Neural cell (in vitro differentiated cells): ENCODE data around the gene FECH. TPM values are rescaled to one million over a fixed set of nuclear protein-coding genes. Genes with fewer than 3 reads are reported as not detected.

Experiments
- H2AFZ ChIP-seq: fragments of 200-600, 300-800 bp; sonication (generic), shearing (Covaris generic); 2 replicates; pipeline ENCODE4 v1.6.0; 2014; ENCODE audit warnings: low read depth, mild to moderate bottlenecking, antibody characterized with exemption, low read length, moderate library complexity
- H3F3A ChIP-seq: fragments of 200-600 bp; shearing (Covaris generic); 2 replicates; pipeline ENCODE4 v1.6.1; 2016; ENCODE audit warnings: mild to moderate bottlenecking, moderate library complexity, mixed read lengths, antibody characterized with exemption, low read length; ENCODE audit not compliant: insufficient read depth, poor library complexity, severe bottlenecking
- H3K27ac ChIP-seq: fragments of 200-600, 300-800 bp; sonication (generic), shearing (Covaris generic); 2 replicates; pipeline ENCODE4 v1.5.1; 2014; ENCODE audit warnings: mild to moderate bottlenecking, low read length, moderate library complexity
- H3K27me3 ChIP-seq: fragments of 300-800, 200-600 bp; sonication (generic), shearing (Covaris generic); 2 replicates; pipeline ENCODE4 v1.6.0; 2014; ENCODE audit warnings: mild to moderate bottlenecking, low read depth, low read length, moderate library complexity; ENCODE audit not compliant: insufficient read depth
- H3K36me3 ChIP-seq: fragments of 300-800, 200-600 bp; sonication (generic), shearing (Covaris generic); 2 replicates; pipeline ENCODE4 v1.5.1; 2014; ENCODE audit warnings: mild to moderate bottlenecking, antibody characterized with exemption, low read length, moderate library complexity; ENCODE audit not compliant: insufficient read depth
- H3K4me2 ChIP-seq: fragments of 300-800, 200-600 bp; sonication (generic), shearing (Covaris generic); 2 replicates; pipeline ENCODE4 v1.6.0; 2014; ENCODE audit warnings: mild to moderate bottlenecking, low read length
- H3K4me3 ChIP-seq: fragments of 300-800, 200-600 bp; sonication (generic), shearing (Covaris generic); 2 replicates; pipeline ENCODE4 v1.5.1; 2014; ENCODE audit warnings: mild to moderate bottlenecking, low read length, moderate library complexity
- H3K79me2 ChIP-seq: fragments of 200-600 bp; shearing (Covaris generic); replicated peaks from 2 replicates; pipeline ENCODE4 v1.6.0; 2014; ENCODE audit warnings: mild to moderate bottlenecking, low read length, moderate library complexity; ENCODE audit not compliant: insufficient read depth
- H3K9ac ChIP-seq: fragments of 300-800, 200-600 bp; sonication (generic), shearing (Covaris generic); 2 replicates; pipeline ENCODE4 v1.6.1; 2016; ENCODE audit warnings: mild to moderate bottlenecking, low read length, mixed read lengths
- H3K9me2 ChIP-seq: fragments of 200-600 bp; shearing (Covaris generic); 2 replicates; pipeline ENCODE4 v1.6.1; 2016; ENCODE audit warnings: mild to moderate bottlenecking, low read length, mixed read lengths; ENCODE audit not compliant: insufficient read depth
- H3K9me3 ChIP-seq: fragments of 200-600, 300-800 bp; sonication (generic), shearing (Covaris generic); 2 replicates; pipeline ENCODE4 v1.6.1; 2016; ENCODE audit warnings: mild to moderate bottlenecking, mixed run types, low read length, moderate library complexity, mixed read lengths
- H4K20me1 ChIP-seq: fragments of 200-600 bp; shearing (Covaris generic); 2 replicates; pipeline ENCODE4 v1.6.1; 2016; ENCODE audit warnings: mild to moderate bottlenecking, mixed run types; ENCODE audit not compliant: insufficient read depth
- EP300 ChIP-seq: fragments of 450-650 bp; conservative IDR thresholded peaks from 2 replicates; pipeline ENCODE4 v1.6.1; 2014; ENCODE audit warnings: antibody characterized with exemption, mild to moderate bottlenecking, moderate library complexity; ENCODE audit not compliant: poor library complexity, severe bottlenecking
- EZH2 ChIP-seq: fragments of 200-600, 300-800 bp; shearing (Covaris generic), sonication (generic); IDR thresholded peaks from 2 replicates; pipeline ENCODE4 v1.6.1; 2014; ENCODE audit warnings: antibody characterized with exemption, low read length, borderline replicate concordance, mild to moderate bottlenecking; ENCODE audit not compliant: insufficient read depth, poor library complexity, severe bottlenecking
- MXI1 ChIP-seq: fragments of 450-650 bp; conservative IDR thresholded peaks from 2 replicates; pipeline ENCODE4 v1.6.1; 2014; ENCODE audit warnings: antibody characterized with exemption, mild to moderate bottlenecking; ENCODE audit not compliant: poor library complexity, severe bottlenecking
- POLR2AphosphoS5 ChIP-seq: IDR thresholded peaks from 2 replicates; pipeline ENCODE4 v1.6.1; 2012
- RAD21 ChIP-seq: fragments of 450-650 bp; conservative IDR thresholded peaks from 2 replicates; pipeline ENCODE4 v1.6.1; 2014; ENCODE audit warnings: antibody characterized with exemption, mild to moderate bottlenecking, moderate library complexity
- REST ChIP-seq: IDR thresholded peaks from 2 replicates; pipeline ENCODE4 v1.6.1; 2012; ENCODE audit warnings: borderline replicate concordance
- SMC3 ChIP-seq: fragments of 450-650 bp; conservative IDR thresholded peaks from 2 replicates; pipeline ENCODE4 v1.6.1; 2014; ENCODE audit warnings: antibody characterized with exemption, mild to moderate bottlenecking, moderate library complexity; ENCODE audit not compliant: poor library complexity
- TAF1 ChIP-seq: IDR thresholded peaks from 2 replicates; pipeline ENCODE4 v1.6.1; 2012; ENCODE audit warnings: low read depth
- polyA plus RNA-seq: library from polyadenylated mRNA; depleted of rRNA; stranded (reverse); fragments of >200 nt; gene quantifications from 2 replicates; pipeline ENCODE4 v1.2.3, GENCODE V29; 2014
- TF ChIP-seq, protein P1 (sequence below): fragments of 450-650 bp; IDR thresholded peaks from 2 replicates; pipeline ENCODE4 v1.5.1; 2014; ENCODE audit warnings: antibody characterized with exemption, mild to moderate bottlenecking, moderate library complexity; ENCODE audit not compliant: poor library complexity, severe bottlenecking

The FECH gene
- polyA plus RNA-seq, 1 donor from 2014 or later: 17.1 TPM

- Histone ChIP-seq H3F3A (no peaks in the 10 kb centered on the region), H3K36me3 (no peaks in the 10 kb centered on the region), H3K9ac (no peak overlapping the region), H3K79me2 (no peaks in the 10 kb centered on the region), H2AFZ (no peak overlapping the region), H3K27me3 (no peaks in the 10 kb centered on the region), H4K20me1 (no peaks in the 10 kb centered on the region), H3K4me2 (no peak overlapping the region), H3K9me2 (no peaks in the 10 kb centered on the region), H3K4me3 (no peak overlapping the region), H3K27ac (no peak overlapping the region), H3K9me3 (no peaks in the 10 kb centered on the region)
- TF ChIP-seq RAD21 (no peak), REST (no peak), TAF1 (no peak), MXI1 (no peak), EP300 (no peak), POLR2AphosphoS5 (no peak), SMC3 (no peak), EZH2 (no peak)
- TF ChIP-seq, protein P1, sequence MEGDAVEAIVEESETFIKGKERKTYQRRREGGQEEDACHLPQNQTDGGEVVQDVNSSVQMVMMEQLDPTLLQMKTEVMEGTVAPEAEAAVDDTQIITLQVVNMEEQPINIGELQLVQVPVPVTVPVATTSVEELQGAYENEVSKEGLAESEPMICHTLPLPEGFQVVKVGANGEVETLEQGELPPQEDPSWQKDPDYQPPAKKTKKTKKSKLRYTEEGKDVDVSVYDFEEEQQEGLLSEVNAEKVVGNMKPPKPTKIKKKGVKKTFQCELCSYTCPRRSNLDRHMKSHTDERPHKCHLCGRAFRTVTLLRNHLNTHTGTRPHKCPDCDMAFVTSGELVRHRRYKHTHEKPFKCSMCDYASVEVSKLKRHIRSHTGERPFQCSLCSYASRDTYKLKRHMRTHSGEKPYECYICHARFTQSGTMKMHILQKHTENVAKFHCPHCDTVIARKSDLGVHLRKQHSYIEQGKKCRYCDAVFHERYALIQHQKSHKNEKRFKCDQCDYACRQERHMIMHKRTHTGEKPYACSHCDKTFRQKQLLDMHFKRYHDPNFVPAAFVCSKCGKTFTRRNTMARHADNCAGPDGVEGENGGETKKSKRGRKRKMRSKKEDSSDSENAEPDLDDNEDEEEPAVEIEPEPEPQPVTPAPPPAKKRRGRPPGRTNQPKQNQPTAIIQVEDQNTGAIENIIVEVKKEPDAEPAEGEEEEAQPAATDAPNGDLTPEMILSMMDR: no peak
These were observed 5.1 kb downstream of the FECH start for GRCh38 chr18:57581301-57581934.

- Histone ChIP-seq H2AFZ (no peak overlapping the region), H3F3A (no peaks in the 10 kb centered on the region), H3K79me2 (no peaks in the 10 kb centered on the region), H3K27me3 (no peaks in the 10 kb centered on the region), H3K36me3 (no peaks in the 10 kb centered on the region), H3K9me3 (no peaks in the 10 kb centered on the region), H3K27ac (no peak overlapping the region), H3K4me2 (no peak overlapping the region), H3K9ac (no peak overlapping the region), H3K9me2 (no peaks in the 10 kb centered on the region), H3K4me3 (no peak overlapping the region), H4K20me1 (no peaks in the 10 kb centered on the region)
- no peak for TF ChIP-seq POLR2AphosphoS5
These were observed 6.6 kb downstream of the FECH start for GRCh38 chr18:57579934-57580333.

DNA sequence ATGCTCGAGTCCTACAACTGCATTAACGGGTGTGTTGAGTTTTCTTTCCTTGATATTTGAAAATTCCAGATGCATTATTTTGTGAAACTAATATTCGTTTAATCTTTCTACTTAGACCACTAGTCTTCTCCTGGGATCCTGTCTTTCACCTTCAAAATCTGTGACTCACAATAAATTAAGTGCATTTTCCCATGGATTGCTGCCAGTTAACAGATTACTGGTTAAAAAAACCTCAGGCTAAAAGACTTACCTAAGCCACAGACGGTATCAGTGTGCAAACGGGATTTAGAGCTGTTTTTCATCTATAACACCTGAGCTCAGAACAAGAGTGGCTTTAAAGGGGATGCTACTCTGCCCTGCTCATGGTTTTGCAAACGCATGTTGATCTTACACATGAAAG lies 10.2 kb downstream of the FECH start:
- Histone ChIP-seq H3K9me3 (no peaks in the 10 kb centered on the region), H3K4me2 (no peak overlapping the region), H3K9me2 (no peaks in the 10 kb centered on the region), H3K4me3 (no peak overlapping the region), H3K27ac (no peak overlapping the region), H2AFZ (no peak overlapping the region), H3K79me2 (no peaks in the 10 kb centered on the region), H3K27me3 (no peaks in the 10 kb centered on the region), H3F3A (no peaks in the 10 kb centered on the region), H3K9ac (no peak overlapping the region), H3K36me3 (no peaks in the 10 kb centered on the region), H4K20me1 (no peaks in the 10 kb centered on the region)
- no peak for TF ChIP-seq RAD21
- TF ChIP-seq EP300: no peak
- TF ChIP-seq REST: no peak
- TF ChIP-seq SMC3: no peak
- no peak for TF ChIP-seq MXI1
- TF ChIP-seq TAF1: no peak
- TF ChIP-seq POLR2AphosphoS5: no peak
- no peak for TF ChIP-seq EZH2
- TF ChIP-seq, protein P1: no peak
